CD4-positive, alpha-beta T cell treated with Interleukin-10 for 1 hour (primary cell): ENCODE data around the gene SENP6.
"Not testable (repeated sequence)": the region's sequence is repeated elsewhere in the genome, so short reads cannot be mapped to it uniquely, and the experiment has no call there.

Experiments
- DNase-seq: peaks from one replicate; pipeline ENCODE4 v3.0.0-alpha.2; 2020

Gene SENP6

GRCh38 chr6:75609639-75610590 is 8.2 kb downstream of the SENP6 start:
- no peak for DNase-seq

- no peak for DNase-seq
These were observed 9.5 kb downstream of the SENP6 start for GRCh38 chr6:75611011-75611701.

- peak; percentile 27 for DNase-seq
These were observed 10.2 kb downstream of the SENP6 start for GRCh38 chr6:75611702-75612375.

GRCh38 chr6:75612434-75612833 is 10.8 kb downstream of the SENP6 start:
- DNase-seq = no peak

- DNase-seq = no peak
These were observed 11.4 kb downstream of the SENP6 start for GRCh38 chr6:75613056-75613501.

- no peak for DNase-seq
These were observed 16.8 kb downstream of the SENP6 start for GRCh38 chr6:75618437-75618836.

GRCh38 chr6:75619230-75619899 is 17.7 kb downstream of the SENP6 start:
- no peak for DNase-seq

GRCh38 chr6:75620381-75621304 is 19.0 kb downstream of the SENP6 start:
- DNase-seq = no peak

- DNase-seq = no peak
These were observed 20.2 kb downstream of the SENP6 start for GRCh38 chr6:75621846-75622245.

- DNase-seq = no peak
These were observed 21.8 kb downstream of the SENP6 start for GRCh38 chr6:75623491-75623890.

GRCh38 chr6:75624335-75624734 is 22.7 kb downstream of the SENP6 start:
- no peak for DNase-seq

GRCh38 chr6:75624988-75625387 is 23.3 kb downstream of the SENP6 start:
- no peak for DNase-seq

GRCh38 chr6:75626561-75626960 is 24.9 kb downstream of the SENP6 start:
- no peak for DNase-seq

GRCh38 chr6:75627708-75628107 is 26.0 kb downstream of the SENP6 start:
- not testable (repeated sequence) for DNase-seq

GRCh38 chr6:75631859-75632635 is 30.4 kb downstream of the SENP6 start:
- DNase-seq = no peak

- no peak for DNase-seq
These were observed 31.4 kb downstream of the SENP6 start for GRCh38 chr6:75633045-75633444.

- no peak for DNase-seq
These were observed 40.6 kb downstream of the SENP6 start for GRCh38 chr6:75642311-75642710.

GRCh38 chr6:75643173-75643572 is 41.5 kb downstream of the SENP6 start:
- DNase-seq = no peak

- no peak for DNase-seq
These were observed 54.8 kb downstream of the SENP6 start for GRCh38 chr6:75656479-75656878.

GRCh38 chr6:75657327-75657726 is 55.6 kb downstream of the SENP6 start:
- no peak for DNase-seq

- DNase-seq = no peak
These were observed 64.9 kb downstream of the SENP6 start for GRCh38 chr6:75666592-75666991.
